HG02623 (cell line): Measurements from ENCODE around the gene METTL16.
"Not testable (repeated sequence)": the region's sequence is repeated elsewhere in the genome, so short reads cannot be mapped to it uniquely, and the experiment has no call there.

Experiments used
- ATAC-seq: cut with Tn5 transposase; IDR thresholded peaks from one replicate; pipeline ENCODE4 v1.9.1; 2021; ENCODE audit warnings: moderate library complexity; ENCODE audit not compliant: unreplicated experiment

METTL16 gene

GRCh38 chr17:2452216-2452750 lies 59.4 kb downstream of the METTL16 start:
- no peak for ATAC-seq

DNA sequence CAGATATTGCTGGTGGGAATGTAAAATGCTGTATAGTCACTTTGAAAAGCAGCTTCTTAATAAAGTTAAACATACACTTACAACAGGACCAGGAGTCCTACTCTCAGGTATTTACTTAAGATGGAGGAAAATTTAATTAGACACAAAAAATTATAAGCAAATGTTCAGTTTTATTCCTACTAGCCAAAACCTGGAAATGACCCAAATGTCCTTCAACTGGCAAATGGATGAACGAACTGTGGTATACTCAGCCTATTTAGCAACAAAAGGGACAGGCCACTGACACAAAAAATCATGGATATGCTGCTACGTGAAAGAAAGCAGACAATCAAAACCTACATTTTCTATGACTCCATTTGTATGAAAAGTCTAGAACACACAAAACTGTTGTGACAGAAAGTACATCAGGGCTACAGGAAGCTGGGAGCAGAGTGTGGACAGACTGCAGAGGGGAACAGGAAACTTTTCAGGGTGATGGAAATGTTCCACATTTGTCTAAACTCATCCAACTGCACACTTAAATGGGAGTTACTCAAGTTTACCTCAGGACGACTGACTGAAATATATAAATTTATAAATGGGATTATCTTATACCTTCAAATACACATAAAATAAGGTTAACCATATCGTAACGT lies 61.6 kb downstream of the METTL16 start:
- ATAC-seq = no peak

GRCh38 chr17:2449486-2449885 lies 62.2 kb downstream of the METTL16 start:
- no peak for ATAC-seq

DNA sequence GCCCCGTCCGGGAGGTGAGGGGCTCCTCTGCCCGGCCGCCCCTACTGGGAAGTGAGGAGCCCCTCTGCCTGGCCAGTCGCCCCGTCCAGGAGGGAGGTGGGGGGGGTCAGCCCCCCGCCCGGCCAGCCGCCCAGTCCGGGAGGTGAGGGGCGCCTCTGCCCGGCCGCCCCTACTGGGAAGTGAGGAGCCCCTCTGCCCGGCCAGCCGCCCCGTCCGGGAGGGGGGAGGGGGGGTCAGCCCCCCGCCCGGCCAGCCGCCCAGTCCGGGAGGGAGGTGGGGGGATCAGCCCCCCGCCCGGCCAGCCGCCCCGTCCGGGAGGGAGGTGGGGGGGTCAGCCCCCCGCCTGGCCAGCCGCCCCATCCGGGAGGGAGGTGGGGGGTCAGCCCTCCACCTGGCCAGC lies 64.2 kb downstream of the METTL16 start:
- ATAC-seq = not testable (repeated sequence)

DNA sequence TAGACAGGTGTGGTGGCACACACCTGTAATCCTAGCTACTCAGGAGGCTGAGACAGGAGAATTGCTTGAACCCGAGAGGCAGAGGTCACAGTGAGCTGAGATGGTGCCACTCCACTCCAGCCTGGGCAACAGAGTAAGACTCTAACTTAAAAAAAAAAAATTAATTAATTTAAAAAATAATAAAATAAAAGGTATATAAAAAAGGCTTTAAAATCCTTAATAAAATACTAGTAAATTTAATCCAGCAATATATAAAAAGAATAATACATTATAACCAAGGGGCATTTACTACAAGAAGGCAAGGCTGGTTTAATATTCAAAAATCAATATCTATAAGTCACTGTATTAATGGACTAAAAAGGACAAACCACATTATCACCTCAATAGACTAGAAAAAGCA lies 66.0 kb downstream of the METTL16 start:
- ATAC-seq = no peak

DNA sequence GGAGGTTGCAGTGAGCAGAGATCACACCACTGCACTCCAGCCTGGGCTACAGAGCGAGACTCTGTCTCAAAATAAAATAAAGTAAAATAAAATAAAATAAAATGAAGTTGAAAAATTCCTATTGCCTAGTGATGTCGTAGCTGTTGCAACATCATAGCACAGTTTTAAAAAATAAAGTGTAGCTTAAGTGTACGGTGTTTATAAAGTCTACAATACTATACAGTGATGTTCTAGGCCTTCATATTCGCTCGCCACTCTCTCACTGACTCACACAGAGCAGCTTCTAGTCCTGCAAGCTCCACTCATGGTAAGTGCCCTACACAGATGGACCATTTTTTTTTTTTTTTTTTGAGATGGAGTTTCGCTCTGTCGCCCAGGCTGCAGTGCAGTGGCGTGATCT lies 67.3 kb downstream of the METTL16 start:
- ATAC-seq = no peak

DNA sequence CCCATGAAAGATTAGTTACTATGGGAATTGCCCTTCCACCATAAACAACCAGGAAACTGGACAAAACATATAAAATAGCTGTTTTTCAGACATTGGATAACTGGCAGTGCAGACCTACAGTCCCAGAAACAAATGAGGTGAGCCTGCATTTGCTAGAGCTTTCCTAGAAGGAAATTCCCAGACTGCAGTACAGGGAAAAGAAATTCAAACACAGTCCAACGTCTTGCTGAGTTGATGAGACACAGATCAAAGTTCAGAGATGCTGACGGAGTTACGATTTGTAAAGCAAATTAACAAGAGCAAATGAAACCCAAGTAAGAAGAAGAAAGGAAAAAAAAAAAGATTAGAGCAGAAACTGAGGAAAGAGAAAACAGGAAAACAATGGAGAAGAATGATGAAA lies 69.5 kb downstream of the METTL16 start:
- ATAC-seq = no peak

DNA sequence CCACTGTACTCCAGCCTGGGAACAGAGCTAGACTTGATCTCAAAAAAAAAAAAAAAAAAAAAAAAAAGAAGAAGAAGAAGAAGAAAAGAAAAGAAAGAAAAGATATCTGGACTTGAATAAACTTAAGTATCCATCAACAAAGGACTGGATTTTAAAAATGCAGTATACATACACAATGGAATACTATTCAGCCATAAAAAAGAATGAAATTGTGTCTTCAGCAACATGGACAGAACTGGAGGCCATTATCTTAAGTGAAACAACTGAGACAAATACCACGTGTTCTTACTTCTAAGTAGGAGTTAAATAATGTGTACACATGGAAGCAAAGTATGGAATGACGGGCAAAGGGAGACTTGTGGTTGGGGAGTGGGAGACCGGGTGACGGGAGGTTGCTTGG lies 70.8 kb downstream of the METTL16 start:
- ATAC-seq = no peak

DNA sequence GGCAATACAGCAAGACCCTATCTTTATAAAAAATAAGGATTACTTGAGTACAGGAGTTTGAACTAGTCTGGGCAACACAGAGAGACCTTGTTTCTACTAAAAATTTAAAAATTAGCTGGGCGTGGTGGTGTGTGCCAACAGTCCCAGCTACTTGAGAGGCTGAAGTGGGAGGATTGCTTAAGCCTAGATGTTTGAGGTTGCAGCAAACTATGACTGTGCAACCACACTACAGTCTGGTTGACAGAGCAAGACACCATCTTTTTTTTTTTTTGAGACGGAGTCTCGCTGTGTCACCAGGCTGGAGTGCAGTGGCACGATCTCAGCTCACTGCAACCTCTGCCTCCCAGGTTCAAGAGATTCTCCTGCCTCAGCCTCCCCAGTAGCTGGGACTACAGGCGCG lies 71.7 kb downstream of the METTL16 start:
- not testable (repeated sequence) for ATAC-seq

- ATAC-seq = no peak
These were observed 72.9 kb downstream of the METTL16 start for GRCh38 chr17:2438823-2439222.

DNA sequence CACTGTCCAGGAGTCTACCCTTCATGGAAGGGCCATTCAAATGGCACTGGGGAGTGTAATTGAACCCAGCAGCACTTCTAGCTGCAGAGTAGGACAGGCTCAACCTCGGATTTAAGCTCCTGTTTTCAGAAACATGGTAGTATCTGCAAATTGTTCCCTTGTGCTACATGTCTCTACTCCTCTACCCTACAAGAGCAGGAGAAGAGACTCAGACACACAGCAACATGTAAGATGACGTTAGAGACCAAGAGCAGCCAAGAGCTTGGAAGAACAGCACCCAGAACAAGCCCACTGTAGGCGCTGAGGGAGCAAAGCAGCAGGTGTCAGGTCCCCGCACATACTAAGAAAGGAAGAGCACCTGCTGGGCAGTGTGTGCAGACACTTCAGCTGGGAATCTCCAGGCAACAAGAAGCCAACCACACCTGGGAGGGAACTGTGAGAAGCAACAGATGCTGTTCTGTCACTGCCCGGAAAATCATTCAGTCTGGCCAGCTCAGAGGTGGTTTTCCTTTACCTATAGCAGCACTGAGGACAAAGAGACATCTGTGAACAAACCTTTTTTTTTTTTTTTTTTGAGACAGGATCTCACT lies 75.3 kb downstream of the METTL16 start:
- ATAC-seq = no peak

DNA sequence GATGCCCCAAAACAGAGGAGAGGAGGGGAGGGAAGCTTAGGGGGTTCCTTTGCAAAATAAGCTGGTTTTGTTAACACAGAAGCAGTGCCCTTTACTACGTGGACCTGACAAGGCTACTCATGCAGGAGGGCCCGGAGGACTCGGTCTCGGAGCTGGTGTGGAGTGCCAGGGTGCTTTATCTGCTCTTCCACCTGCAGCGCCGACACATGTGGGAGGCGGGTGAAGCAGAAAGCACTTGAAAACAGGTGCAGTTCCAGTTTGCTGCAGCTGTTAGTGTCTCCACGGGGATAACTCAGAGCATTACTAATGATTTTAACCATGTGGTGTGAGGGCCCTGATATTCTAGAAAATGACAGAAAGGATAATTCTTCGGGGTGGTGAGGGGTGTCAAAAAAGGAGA lies 75.8 kb downstream of the METTL16 start:
- no peak for ATAC-seq

GRCh38 chr17:2435181-2435741 lies 76.4 kb downstream of the METTL16 start:
- no peak for ATAC-seq

- no peak for ATAC-seq
These were observed 78.0 kb downstream of the METTL16 start for GRCh38 chr17:2433696-2434095.

- no peak for ATAC-seq
These were observed 83.8 kb downstream of the METTL16 start for GRCh38 chr17:2427910-2428309.

DNA sequence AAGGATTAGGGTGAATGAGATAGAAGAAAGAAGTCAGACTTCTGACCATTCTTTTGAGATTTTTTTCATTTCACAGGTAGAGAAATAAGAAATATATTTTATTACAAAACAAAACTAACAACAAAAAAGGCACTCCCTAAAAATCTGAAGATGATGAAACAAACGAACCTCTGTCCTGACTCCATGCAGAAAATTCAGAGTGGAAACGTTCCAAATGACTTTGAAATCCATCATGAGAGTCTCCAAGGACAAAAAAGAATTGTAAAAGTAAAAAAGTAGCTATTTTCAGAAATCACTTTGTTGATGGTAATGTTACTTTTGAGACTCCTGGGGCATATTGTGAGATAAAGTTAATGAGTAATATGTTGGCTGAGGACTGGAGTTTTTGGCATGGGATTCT lies 84.5 kb downstream of the METTL16 start:
- no peak for ATAC-seq

- ATAC-seq = no peak
These were observed 88.4 kb downstream of the METTL16 start for GRCh38 chr17:2423271-2423670.

- no peak for ATAC-seq
These were observed 90.2 kb downstream of the METTL16 start for GRCh38 chr17:2421315-2422147.

DNA sequence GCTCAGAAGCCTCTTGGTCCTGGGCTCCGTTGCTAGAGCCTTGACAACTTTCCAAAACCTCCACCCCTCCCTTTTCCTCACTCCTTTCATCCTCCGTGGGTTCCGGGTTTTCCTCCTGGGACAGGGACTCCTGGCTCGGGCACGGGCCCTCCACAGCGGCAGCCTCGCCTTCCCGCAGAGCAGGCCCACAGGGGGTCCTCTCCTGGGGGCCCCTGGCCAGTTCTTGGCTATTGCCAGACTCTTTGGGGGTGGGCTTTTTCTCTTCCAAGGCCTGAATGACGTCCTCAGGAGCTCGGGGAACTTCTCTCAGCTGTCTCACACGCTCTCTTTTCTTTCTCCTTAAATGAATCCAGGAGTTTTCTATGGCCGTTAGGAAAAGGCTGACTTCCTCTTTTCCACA lies 91.5 kb downstream of the METTL16 start:
- no peak for ATAC-seq

- ATAC-seq = no peak
These were observed 92.2 kb downstream of the METTL16 start for GRCh38 chr17:2419486-2419885.

DNA sequence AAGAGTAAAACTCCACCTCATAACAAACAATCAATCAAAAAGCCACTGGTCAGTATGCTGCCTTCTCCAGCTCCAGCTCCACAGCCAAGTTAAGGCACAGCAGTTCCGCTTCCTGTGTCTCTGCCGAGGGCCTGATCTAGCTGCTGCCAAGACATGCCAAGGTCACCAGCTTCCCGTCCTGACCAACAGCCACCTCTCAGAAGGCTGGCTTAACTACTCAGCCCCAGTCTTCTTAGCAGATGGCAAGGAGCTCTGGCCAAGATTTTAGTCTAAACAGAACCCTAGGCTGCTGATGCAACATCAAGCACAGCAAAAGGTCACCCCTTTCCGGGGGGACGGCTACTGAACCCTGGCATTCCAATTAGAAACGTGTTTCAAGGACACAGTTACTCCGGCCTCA lies 93.1 kb downstream of the METTL16 start:
- no peak for ATAC-seq
